Caco-2 (cell line): ENCODE results near the gene ARHGAP24. TPM values are rescaled to one million over a fixed set of nuclear protein-coding genes. Genes with fewer than 3 reads are reported as not detected.
"Not testable (repeated sequence)": the region's sequence is repeated elsewhere in the genome, so short reads cannot be mapped to it uniquely, and the experiment has no call there.

Experiments used
- BruUV-seq: library from RNA; stranded (reverse); fragments of 400-500 nt; replicated peaks from 2 replicates; lab custom pipeline; 2021; lab: Mats Ljungman, UMichigan
- CTCF ChIA-PET: fragments of 300-600 bp; sonication (Branson Sonifier 250); formaldehyde crosslinking; loops from one replicate; lab custom pipeline; 2022; ENCODE audit warnings: antibody characterized with exemption; lab: Charles Lee
- POLR2A ChIA-PET: fragments of 300-600 bp; sonication (Branson Sonifier 250); formaldehyde crosslinking; loops from one replicate; lab custom pipeline; 2022; ENCODE audit warnings: antibody characterized with exemption; lab: Charles Lee
- DNase-seq, 2 experiments: peaks; one replicate each; pipeline versions ENCODE4 v3.0.0 to v3.0.0-alpha.2; 2020 to 2022
- H3K27me3 ChIP-seq: replicated peaks from 2 replicates; pipeline ENCODE4 v1.6.0; 2011; ENCODE audit warnings: low read length; ENCODE audit not compliant: control insufficient read depth, insufficient read depth
- H3K36me3 ChIP-seq: 2 replicates; pipeline ENCODE4 v1.5.1; 2011; ENCODE audit warnings: low read length; ENCODE audit not compliant: control insufficient read depth, insufficient read depth
- H3K4me1 ChIP-seq: fragments of 250-450 bp; sonication (Bioruptor Pico); 2 replicates; pipeline ENCODE4 v1.5.1; 2020; ENCODE audit warnings: mild to moderate bottlenecking
- H3K4me3 ChIP-seq: 2 replicates; pipeline ENCODE4 v1.5.1; 2011; ENCODE audit warnings: low read depth, mild to moderate bottlenecking, control low read depth, low read length
- H3K9me3 ChIP-seq: fragments of 250-450 bp; sonication (Bioruptor Pico); 2 replicates; pipeline ENCODE4 v1.5.1; 2020; ENCODE audit warnings: mild to moderate bottlenecking, moderate library complexity
- H3K27ac Mint-ChIP-seq: one replicate; pipeline ENCODE4 v1.8.0; 2022; ENCODE audit warnings: mixed read lengths; ENCODE audit not compliant: unreplicated experiment
- H3K27me3 Mint-ChIP-seq: one replicate; pipeline ENCODE4 v1.8.0; 2022; ENCODE audit warnings: mixed read lengths; ENCODE audit not compliant: insufficient read depth, unreplicated experiment
- H3K36me3 Mint-ChIP-seq: one replicate; pipeline ENCODE4 v1.8.0; 2022; ENCODE audit warnings: mild to moderate bottlenecking, mixed read lengths; ENCODE audit not compliant: insufficient read depth, unreplicated experiment
- H3K4me1 Mint-ChIP-seq: one replicate; pipeline ENCODE4 v1.8.0; 2022; ENCODE audit warnings: low read depth, mixed read lengths; ENCODE audit not compliant: unreplicated experiment
- H3K4me3 Mint-ChIP-seq: one replicate; pipeline ENCODE4 v1.8.0; 2022; ENCODE audit warnings: mild to moderate bottlenecking, moderate library complexity, mixed read lengths; ENCODE audit not compliant: unreplicated experiment
- H3K9me3 Mint-ChIP-seq: one replicate; pipeline ENCODE4 v1.8.0; 2022; ENCODE audit warnings: mixed read lengths; ENCODE audit not compliant: unreplicated experiment
- CTCF ChIP-seq, 2 experiments: fragments of 200-600 bp in 1 of 2; IDR thresholded peaks; 1 replicate in 1 of 2; 2 replicates in 1 of 2; pipeline versions ENCODE4 v1.5.1 to v1.8.0; 2011 to 2022; ENCODE audit warnings: antibody characterized with exemption in 1 of 2, control low read depth in 1 of 2, inconsistent platforms in 1 of 2, low read depth in 1 of 2, low read length in 1 of 2, mild to moderate bottlenecking in 1 of 2, moderate library complexity in 1 of 2; ENCODE audit not compliant: insufficient read depth in 1 of 2, severe bottlenecking in 1 of 2, unreplicated experiment in 1 of 2
- intact Hi-C: fragments of 100-400 bp; cut with micrococcal nuclease; formaldehyde crosslinking; loops from one replicate; pipeline ENCODE4 v1.10.0; 2022; ENCODE audit not compliant: unreplicated experiment
- total RNA-seq: library from RNA; stranded (reverse); gene quantifications from 2 replicates; pipeline ENCODE4 v1.2.3, GENCODE V29; 2022

ARHGAP24 gene
- total RNA-seq, 1 experiment from 2014 or later, result 2.8 TPM

- H3K4me1 ChIP-seq, result no peaks in the 10 kb centered on the region
- H3K27me3 ChIP-seq, result no peaks in the 10 kb centered on the region
- no peak overlapping the region for H3K4me3 ChIP-seq
- H3K9me3 ChIP-seq, result no peaks in the 10 kb centered on the region
- H3K36me3 ChIP-seq, result no peaks in the 10 kb centered on the region
- BruUV-seq, result no TSS peak
- TF ChIP-seq CTCF (IDR thresholded peaks at IDR 0.05; ENCODE audit: insufficient read depth in 1 of 2, low read depth in 1 of 2, low read length in 1 of 2, severe bottlenecking in 1 of 2, unreplicated experiment in 1 of 2), result no peak
- H3K36me3 Mint-ChIP-seq, result no peaks in the 10 kb centered on the region
- no peak overlapping the region for H3K4me3 Mint-ChIP-seq
- intact Hi-C loops, result loop anchor here (1.0 kb wide), 2 partner anchors 138 to 167 kb away; no protein-coding TSS in a partner anchor
- H3K9me3 Mint-ChIP-seq, result no peaks in the 10 kb centered on the region
- no peak overlapping the region for H3K27ac Mint-ChIP-seq
- ChIA-PET CTCF (interaction anchor here (0.6 to 1.2 kb wide), 3 partner anchors 58 to 167 kb away, joined by 3 to 21 read pairs (median 5); no protein-coding TSS in a partner anchor), POLR2A (no interaction called here)
- no peaks in the 10 kb centered on the region for H3K4me1 Mint-ChIP-seq
- peak in 1 of 2 experiments; percentile 5 for DNase-seq
- no peaks in the 10 kb centered on the region for H3K27me3 Mint-ChIP-seq
Observed at GRCh38 chr4:85964298-85964697, 489.3 kb downstream of the ARHGAP24 start.

- H3K9me3 ChIP-seq, H3K4me1 ChIP-seq, H3K36me3 ChIP-seq, H3K4me3 Mint-ChIP-seq, H3K4me3 ChIP-seq, H3K27me3 ChIP-seq, H3K27ac Mint-ChIP-seq, H3K27me3 Mint-ChIP-seq, H3K36me3 Mint-ChIP-seq, DNase-seq, POLR2A ChIA-PET, H3K4me1 Mint-ChIP-seq, BruUV-seq, H3K9me3 Mint-ChIP-seq: not testable (repeated sequence)
- intact Hi-C loops, result loop anchor here (5.0 kb wide), 1 partner anchor 77 kb away; no protein-coding TSS in a partner anchor
- CTCF ChIA-PET, result interaction anchor here (0.6 to 1.2 kb wide), 3 partner anchors 59 to 168 kb away, joined by 3 to 21 read pairs (median 5); no protein-coding TSS in a partner anchor
Observed at GRCh38 chr4:85965017-85965416, 490.1 kb downstream of the ARHGAP24 start.

GRCh38 chr4:85965529-85965928 is 490.6 kb downstream of the ARHGAP24 start:
- no peaks in the 10 kb centered on the region for H3K27me3 ChIP-seq
- no peak for DNase-seq
- POLR2A ChIA-PET, result no interaction called here
- no TSS peak for BruUV-seq
- no peak overlapping the region for H3K27ac Mint-ChIP-seq
- no peaks in the 10 kb centered on the region for H3K4me1 ChIP-seq
- H3K9me3 ChIP-seq, result no peaks in the 10 kb centered on the region
- no peaks in the 10 kb centered on the region for H3K9me3 Mint-ChIP-seq
- H3K4me3 ChIP-seq, result no peak overlapping the region
- no peak overlapping the region for H3K4me3 Mint-ChIP-seq
- H3K36me3 ChIP-seq, result no peaks in the 10 kb centered on the region
- intact Hi-C loops, result loop anchor here (5.0 kb wide), 1 partner anchor 77 kb away; no protein-coding TSS in a partner anchor
- H3K36me3 Mint-ChIP-seq, result no peaks in the 10 kb centered on the region
- CTCF ChIA-PET, result no interaction called here
- no peaks in the 10 kb centered on the region for H3K27me3 Mint-ChIP-seq
- TF ChIP-seq CTCF (IDR thresholded peaks at IDR 0.05; ENCODE audit: insufficient read depth in 1 of 2, low read depth in 1 of 2, low read length in 1 of 2, severe bottlenecking in 1 of 2, unreplicated experiment in 1 of 2), result no peak
- H3K4me1 Mint-ChIP-seq, result no peaks in the 10 kb centered on the region
